ENCODE results near the gene FOXP2. TPM values are rescaled to one million over a fixed set of nuclear protein-coding genes. Genes with fewer than 3 reads are reported as not detected.

Gene FOXP2
- total RNA-seq, 1 donor = 5.8 TPM

- no peak for TF ChIP-seq CTCF (IDR thresholded peaks at IDR 0.05; ENCODE audit: extremely low read depth, low read depth, low read length)
- Histone ChIP-seq H3K4me2 (ENCODE audit: insufficient read depth, low read length) (no peak overlapping the region), H3K27ac (ENCODE audit: low read depth, low read length) (no peak overlapping the region), H2AFZ (ENCODE audit: low read length) (no peak overlapping the region), H3K4me3 (ENCODE audit: insufficient read depth, low read length) (no peak overlapping the region), H3K27me3 (ENCODE audit: insufficient read depth, low read length) (no peaks in the 10 kb centered on the region), H3K4me1 (ENCODE audit: insufficient read depth, low read length) (peaks cover 5% of the 10 kb centered on the region), H3K79me2 (ENCODE audit: insufficient read depth, low read length) (no peaks in the 10 kb centered on the region), H4K20me1 (ENCODE audit: insufficient read depth, low read length) (no peaks in the 10 kb centered on the region), H3K36me3 (ENCODE audit: insufficient read depth, low read length) (no peaks in the 10 kb centered on the region), H3K9me3 (ENCODE audit: low read depth, low read length) (no peaks in the 10 kb centered on the region)
- no peak for DNase-seq (ENCODE audit: insufficient read length, low spot score, missing footprints)
These were observed 2.1 kb upstream of the FOXP2 start for GRCh38 chr7:114412548-114412947.

- H3K79me2 ChIP-seq (ENCODE audit: insufficient read depth, low read length) = no peaks in the 10 kb centered on the region
- no peaks in the 10 kb centered on the region for H3K36me3 ChIP-seq (ENCODE audit: insufficient read depth, low read length)
- H3K4me1 ChIP-seq (ENCODE audit: insufficient read depth, low read length) = peaks cover 5% of the 10 kb centered on the region
- no peaks in the 10 kb centered on the region for H3K27me3 ChIP-seq (ENCODE audit: insufficient read depth, low read length)
- H3K27ac ChIP-seq (ENCODE audit: low read depth, low read length) = no peak overlapping the region
- no peaks in the 10 kb centered on the region for H4K20me1 ChIP-seq (ENCODE audit: insufficient read depth, low read length)
- DNase-seq (ENCODE audit: insufficient read length, low spot score, missing footprints) = no peak
- H3K4me3 ChIP-seq (ENCODE audit: insufficient read depth, low read length) = no peak overlapping the region
- no peaks in the 10 kb centered on the region for H3K9me3 ChIP-seq (ENCODE audit: low read depth, low read length)
- no peak overlapping the region for H3K4me2 ChIP-seq (ENCODE audit: insufficient read depth, low read length)
- peak overlapping the region; percentile 26 for H2AFZ ChIP-seq (ENCODE audit: low read length)
- TF ChIP-seq CTCF (IDR thresholded peaks at IDR 0.05; ENCODE audit: extremely low read depth, low read depth, low read length) = no peak
These were observed 857 bp upstream of the FOXP2 start for GRCh38 chr7:114413761-114414155.

- peak overlapping the region; percentile 86 for H3K4me2 ChIP-seq (ENCODE audit: insufficient read depth, low read length)
- peaks cover 5% of the 10 kb centered on the region for H3K4me1 ChIP-seq (ENCODE audit: insufficient read depth, low read length)
- no peaks in the 10 kb centered on the region for H3K36me3 ChIP-seq (ENCODE audit: insufficient read depth, low read length)
- no peak for TF ChIP-seq CTCF (IDR thresholded peaks at IDR 0.05; ENCODE audit: extremely low read depth, low read depth, low read length)
- H3K9me3 ChIP-seq (ENCODE audit: low read depth, low read length) = no peaks in the 10 kb centered on the region
- no peaks in the 10 kb centered on the region for H4K20me1 ChIP-seq (ENCODE audit: insufficient read depth, low read length)
- H3K4me3 ChIP-seq (ENCODE audit: insufficient read depth, low read length) = peak overlapping the region; percentile 67
- H2AFZ ChIP-seq (ENCODE audit: low read length) = peak overlapping the region; percentile 73
- H3K79me2 ChIP-seq (ENCODE audit: insufficient read depth, low read length) = no peaks in the 10 kb centered on the region
- H3K27ac ChIP-seq (ENCODE audit: low read depth, low read length) = no peak overlapping the region
- no peak for DNase-seq (ENCODE audit: insufficient read length, low spot score, missing footprints)
- H3K27me3 ChIP-seq (ENCODE audit: insufficient read depth, low read length) = no peaks in the 10 kb centered on the region
These were observed 712 bp downstream of the FOXP2 start for GRCh38 chr7:114415064-114415989.
